ENCODE measurements around the gene FGD5. TPM values are rescaled to one million over a fixed set of nuclear protein-coding genes. Genes with fewer than 3 reads are reported as not detected.
A peak's percentile ranks its signal among the peaks of the same experiment; 100 is the strongest.

FGD5 gene
- total and polyA plus RNA-seq, 2 donors from 2014 or later: 18.7 to 40.1 TPM

GRCh38 chr3:14884665-14885064 lies 65.9 kb downstream of the FGD5 start:
- no peak for FAIRE-seq
- Histone ChIP-seq H3K9ac (ENCODE audit: low read length in 3 of 3) (no peak overlapping the region), H3K4me3 (ENCODE audit: low read length in 3 of 3) (no peak overlapping the region), H3K4me1 (ENCODE audit: control insufficient read depth in 2 of 3, insufficient read depth in 2 of 3, low read depth in 1 of 3, low read length in 3 of 3) (peaks cover 0 to 2% (median 0%) of the 10 kb centered on the region in 3 donors), H3K27ac (ENCODE audit: low read depth in 2 of 2, low read length in 2 of 2) (no peak overlapping the region), H3K27me3 (ENCODE audit: control insufficient read depth, insufficient read depth, low read length) (no peaks in the 10 kb centered on the region), H3K36me3 (ENCODE audit: control insufficient read depth in 2 of 3, insufficient read depth in 3 of 3, low read length in 3 of 3) (peaks cover 0 to 19% (median 8%) of the 10 kb centered on the region in 3 donors), H3K9me3 (ENCODE audit: control insufficient read depth in 2 of 3, insufficient read depth in 1 of 3, low read length in 3 of 3) (no peaks in the 10 kb centered on the region)
- peak in 1 of 5 donors; percentile 35 for DNase-seq
- TF ChIP-seq CTCF (IDR thresholded peaks at IDR 0.05; ENCODE audit: borderline replicate concordance, extremely low read depth, insufficient read depth): no peak
- intact Hi-C loops (cut with DNase I): no loop called here

- H3K27ac ChIP-seq (ENCODE audit: low read depth in 2 of 2, low read length in 2 of 2): no peak overlapping the region
- H3K9me3 ChIP-seq (ENCODE audit: control insufficient read depth in 2 of 3, insufficient read depth in 1 of 3, low read length in 3 of 3): no peaks in the 10 kb centered on the region
- DNase-seq (no peak), FAIRE-seq (no peak)
- peaks cover 0 to 19% (median 7%) of the 10 kb centered on the region in 3 donors for H3K36me3 ChIP-seq (ENCODE audit: control insufficient read depth in 2 of 3, insufficient read depth in 3 of 3, low read length in 3 of 3)
- H3K4me1 ChIP-seq (ENCODE audit: control insufficient read depth in 2 of 3, insufficient read depth in 2 of 3, low read depth in 1 of 3, low read length in 3 of 3): no peaks in the 10 kb centered on the region
- no peaks in the 10 kb centered on the region for H3K27me3 ChIP-seq (ENCODE audit: control insufficient read depth, insufficient read depth, low read length)
- intact Hi-C loops (cut with DNase I): no loop called here
- no peak for TF ChIP-seq CTCF (IDR thresholded peaks at IDR 0.05; ENCODE audit: borderline replicate concordance, extremely low read depth, insufficient read depth)
- no peak overlapping the region for H3K4me3 ChIP-seq (ENCODE audit: low read length in 3 of 3)
- no peak overlapping the region for H3K9ac ChIP-seq (ENCODE audit: low read length in 3 of 3)
Measured at GRCh38 chr3:14885307-14885706, 66.5 kb downstream of the FGD5 start.

- no peak for TF ChIP-seq CTCF (IDR thresholded peaks at IDR 0.05; ENCODE audit: borderline replicate concordance, extremely low read depth, insufficient read depth)
- no peak overlapping the region for H3K4me3 ChIP-seq (ENCODE audit: low read length in 3 of 3)
- H3K27me3 ChIP-seq (ENCODE audit: control insufficient read depth, insufficient read depth, low read length): no peaks in the 10 kb centered on the region
- H3K36me3 ChIP-seq (ENCODE audit: control insufficient read depth in 2 of 3, insufficient read depth in 3 of 3, low read length in 3 of 3): peaks cover 0 to 15% (median 4%) of the 10 kb centered on the region in 3 donors
- no peak for FAIRE-seq
- no peak overlapping the region for H3K27ac ChIP-seq (ENCODE audit: low read depth in 2 of 2, low read length in 2 of 2)
- H3K4me1 ChIP-seq (ENCODE audit: control insufficient read depth in 2 of 3, insufficient read depth in 2 of 3, low read depth in 1 of 3, low read length in 3 of 3): no peaks in the 10 kb centered on the region
- no peaks in the 10 kb centered on the region for H3K9me3 ChIP-seq (ENCODE audit: control insufficient read depth in 2 of 3, insufficient read depth in 1 of 3, low read length in 3 of 3)
- intact Hi-C loops (cut with DNase I): no loop called here
- H3K9ac ChIP-seq (ENCODE audit: low read length in 3 of 3): no peak overlapping the region
- DNase-seq: no peak
Measured at GRCh38 chr3:14886101-14886500, 67.3 kb downstream of the FGD5 start.

- H3K36me3 ChIP-seq (ENCODE audit: control insufficient read depth in 2 of 3, insufficient read depth in 3 of 3, low read length in 3 of 3): peaks cover 0 to 4% (median 0%) of the 10 kb centered on the region in 3 donors
- no peaks in the 10 kb centered on the region for H3K27me3 ChIP-seq (ENCODE audit: control insufficient read depth, insufficient read depth, low read length)
- TF ChIP-seq CTCF (IDR thresholded peaks at IDR 0.05; ENCODE audit: borderline replicate concordance, extremely low read depth, insufficient read depth): no peak
- H3K9ac ChIP-seq (ENCODE audit: low read length in 3 of 3): no peak overlapping the region
- intact Hi-C loops (cut with DNase I): no loop called here
- peak in 3 of 5 donors; percentile 36 to 74 (median 63) for DNase-seq
- no peak overlapping the region for H3K27ac ChIP-seq (ENCODE audit: low read depth in 2 of 2, low read length in 2 of 2)
- no peak overlapping the region for H3K4me3 ChIP-seq (ENCODE audit: low read length in 3 of 3)
- no peaks in the 10 kb centered on the region for H3K9me3 ChIP-seq (ENCODE audit: control insufficient read depth in 2 of 3, insufficient read depth in 1 of 3, low read length in 3 of 3)
- H3K4me1 ChIP-seq (ENCODE audit: control insufficient read depth in 2 of 3, insufficient read depth in 2 of 3, low read depth in 1 of 3, low read length in 3 of 3): no peaks in the 10 kb centered on the region
- no peak for FAIRE-seq
Measured at GRCh38 chr3:14889205-14889604, 70.4 kb downstream of the FGD5 start.

Measured in kidney (tissue), 14 donors.